IgD-negative memory B cell (primary cell): ENCODE measurements around the gene MC5R. TPM values are rescaled to one million over a fixed set of nuclear protein-coding genes. Genes with fewer than 3 reads are reported as not detected.

ENCODE experiments used
- polyA plus RNA-seq: library from polyadenylated mRNA; unstranded; fragments of 300-500 nt; fragmentation: Illumina TruSeq; gene quantifications from one replicate; pipeline ENCODE4 v1.2.3, GENCODE V29; 2021

MC5R gene
- polyA plus RNA-seq, 1 donor from 2014 or later: not detected

Other genes starting within 250 kb of the MC5R start
- gene FAM210A, start 97.6 kb upstream of the MC5R start, polyA plus RNA-seq: 16.5 TPM
- gene RNMT, start 97.5 kb upstream of the MC5R start, polyA plus RNA-seq: 62.8 TPM
- not detected for gene MC2R, start 91.4 kb downstream of the MC5R start, polyA plus RNA-seq